NCI-H345 treated with DMSO at 0.1 percent for 48 hours (cell line): ENCODE results near the gene LRRC8E.
"Not testable (repeated sequence)": the region's sequence is repeated elsewhere in the genome, so short reads cannot be mapped to it uniquely, and the experiment has no call there.

ENCODE experiments used
- DNase-seq: peaks from one replicate; lab custom pipeline; 2025; ENCODE audit not compliant: unreplicated experiment; lab: John Stamatoyannopoulos, UW

Gene LRRC8E

DNA sequence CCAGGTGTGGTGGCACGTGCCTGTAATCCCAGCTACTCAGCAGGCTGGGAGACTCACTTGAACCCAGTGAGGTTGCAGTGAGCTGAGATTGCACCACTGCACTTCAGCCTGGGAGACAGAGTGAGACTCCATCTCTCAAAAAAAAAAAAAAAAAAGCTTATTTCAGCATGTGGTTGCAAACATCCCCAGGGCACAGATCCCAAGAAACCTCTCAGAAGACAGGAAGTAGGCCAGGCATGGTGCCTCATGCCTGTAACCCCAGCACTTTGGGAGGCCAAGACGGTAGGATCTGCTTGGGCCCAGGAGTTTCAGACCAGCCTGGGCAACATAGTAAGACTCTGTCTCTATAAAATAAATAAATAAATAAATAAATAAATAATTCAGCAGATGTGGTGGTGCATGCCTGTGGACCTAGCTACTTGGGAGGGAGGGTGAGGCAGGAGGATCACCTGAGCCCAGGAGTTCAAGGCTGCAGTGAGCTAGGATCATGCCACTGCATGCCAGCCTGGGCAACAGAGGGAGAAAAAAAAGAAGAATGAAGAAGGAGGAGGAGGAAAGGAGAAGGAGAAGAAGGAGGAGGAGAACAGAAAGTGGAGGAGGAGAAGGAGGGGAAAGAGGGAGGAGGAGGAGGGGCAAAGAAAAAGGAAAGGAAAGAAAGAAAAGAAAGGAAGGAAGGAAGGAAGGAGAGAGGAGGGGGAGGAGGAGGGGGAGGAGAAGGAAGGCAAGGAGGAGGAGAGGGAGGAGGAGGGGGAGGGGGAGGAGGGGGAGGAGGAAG lies 4.3 kb upstream of the LRRC8E start:
- DNase-seq = no peak

DNA sequence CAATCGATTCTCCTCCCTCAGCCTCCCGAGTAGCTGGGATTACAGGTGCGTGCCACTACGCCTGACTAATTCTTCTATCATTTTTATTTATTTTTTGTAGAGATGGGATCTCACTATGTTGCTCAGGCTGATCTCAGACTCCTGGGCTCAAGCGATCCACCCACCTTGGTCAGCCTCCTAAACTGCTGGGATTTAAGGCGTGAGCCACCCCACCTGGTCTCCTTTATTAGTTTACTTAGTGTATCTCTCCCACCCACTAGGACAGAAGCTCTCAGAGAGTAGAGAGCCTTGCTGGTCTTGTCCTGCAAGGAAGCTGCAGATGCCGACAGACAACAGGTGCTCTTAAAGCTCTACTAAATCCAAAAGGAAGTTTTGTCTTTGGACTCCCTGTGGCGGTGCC lies 2.5 kb upstream of the LRRC8E start:
- DNase-seq = no peak

DNA sequence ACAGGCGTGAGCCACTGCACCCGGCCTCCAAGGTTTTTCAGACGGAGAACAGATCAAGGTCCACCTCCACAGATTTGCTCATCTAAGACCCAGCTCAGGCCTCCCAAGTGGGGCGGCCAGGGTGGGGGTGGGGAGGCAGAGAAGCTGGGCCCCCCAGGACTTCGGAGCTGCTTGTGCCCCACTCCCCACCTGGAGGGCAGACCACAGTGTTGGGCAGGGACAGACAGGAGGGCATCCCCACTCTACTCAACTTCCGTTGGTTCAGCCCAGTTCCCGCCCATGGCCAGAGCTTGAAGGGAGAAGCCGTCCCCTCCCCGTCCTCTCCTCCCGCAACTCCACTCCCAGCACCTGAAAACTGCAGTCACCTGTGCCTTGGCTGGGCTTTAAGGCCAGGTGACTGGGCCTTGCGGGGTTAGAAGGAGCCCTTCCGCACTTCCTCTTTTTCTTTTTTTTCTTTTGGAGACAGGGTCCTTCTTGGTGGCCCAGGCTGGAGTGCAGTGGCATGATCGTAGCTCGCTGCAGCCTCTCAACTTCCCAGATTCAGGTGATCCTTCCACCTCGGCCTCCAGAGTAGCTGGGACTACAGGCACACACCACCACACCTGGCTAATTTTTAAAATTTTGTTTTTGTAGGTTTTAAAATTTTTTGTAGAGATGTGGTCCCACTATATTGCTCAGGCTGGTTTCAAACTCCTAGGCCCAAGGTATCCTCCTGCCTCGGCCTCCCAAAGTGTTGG lies 734 bp upstream of the LRRC8E start:
- no peak for DNase-seq

DNA sequence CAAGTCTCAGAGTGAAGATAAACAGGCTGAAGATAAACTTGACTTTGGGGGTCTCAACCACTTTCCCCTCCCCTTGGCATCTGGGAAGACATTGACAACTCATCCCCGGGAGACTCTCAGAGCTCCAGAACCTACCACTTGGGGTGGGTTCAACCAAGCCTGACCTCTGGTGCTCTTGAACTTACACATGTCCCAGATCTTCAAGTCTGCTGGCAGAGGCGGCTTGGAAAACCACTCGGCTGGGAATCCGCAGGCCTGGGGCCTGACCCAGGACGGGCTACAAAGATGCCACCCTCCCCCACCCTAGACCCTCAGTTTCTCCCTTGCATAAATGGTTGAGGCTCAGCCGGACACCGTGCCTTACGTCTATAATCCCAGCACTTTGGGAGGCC lies 512 bp downstream of the LRRC8E start:
- DNase-seq = no peak

DNA sequence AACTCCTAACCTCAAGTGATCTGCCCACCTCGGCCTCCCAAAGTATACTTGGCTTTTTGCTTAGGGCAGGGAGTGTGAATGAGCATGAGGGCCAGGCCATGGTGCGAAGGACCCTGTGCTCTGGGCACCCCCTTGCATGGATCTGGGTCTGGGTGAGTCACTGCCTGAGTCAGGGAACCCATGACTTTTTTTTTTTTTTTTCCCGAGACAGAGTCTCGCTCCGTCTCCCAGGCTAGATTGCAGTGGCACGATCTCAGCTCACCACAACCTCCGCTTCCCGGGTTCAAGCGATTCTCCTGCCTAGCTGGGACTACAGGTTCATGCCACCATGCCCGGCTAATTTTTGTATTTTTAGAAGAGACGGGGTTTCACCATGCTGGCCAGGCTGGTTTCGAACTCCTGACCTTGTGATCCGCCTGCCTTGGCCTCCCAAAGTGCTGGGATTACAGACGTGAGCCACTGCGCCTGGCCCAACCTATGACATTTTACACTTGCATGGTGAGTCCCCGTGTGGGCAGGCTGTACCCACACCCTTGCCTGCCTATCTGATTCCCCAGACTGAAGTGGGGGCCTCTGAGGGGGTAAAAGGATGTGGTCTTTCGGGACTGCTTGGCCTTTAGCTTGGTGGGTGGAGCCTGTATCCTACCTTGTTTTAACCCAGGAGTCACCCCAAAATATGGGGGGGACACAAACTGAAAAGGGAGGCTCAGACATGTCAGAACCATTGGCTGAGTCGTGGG lies 5.2 kb downstream of the LRRC8E start:
- not testable (repeated sequence) for DNase-seq

DNA sequence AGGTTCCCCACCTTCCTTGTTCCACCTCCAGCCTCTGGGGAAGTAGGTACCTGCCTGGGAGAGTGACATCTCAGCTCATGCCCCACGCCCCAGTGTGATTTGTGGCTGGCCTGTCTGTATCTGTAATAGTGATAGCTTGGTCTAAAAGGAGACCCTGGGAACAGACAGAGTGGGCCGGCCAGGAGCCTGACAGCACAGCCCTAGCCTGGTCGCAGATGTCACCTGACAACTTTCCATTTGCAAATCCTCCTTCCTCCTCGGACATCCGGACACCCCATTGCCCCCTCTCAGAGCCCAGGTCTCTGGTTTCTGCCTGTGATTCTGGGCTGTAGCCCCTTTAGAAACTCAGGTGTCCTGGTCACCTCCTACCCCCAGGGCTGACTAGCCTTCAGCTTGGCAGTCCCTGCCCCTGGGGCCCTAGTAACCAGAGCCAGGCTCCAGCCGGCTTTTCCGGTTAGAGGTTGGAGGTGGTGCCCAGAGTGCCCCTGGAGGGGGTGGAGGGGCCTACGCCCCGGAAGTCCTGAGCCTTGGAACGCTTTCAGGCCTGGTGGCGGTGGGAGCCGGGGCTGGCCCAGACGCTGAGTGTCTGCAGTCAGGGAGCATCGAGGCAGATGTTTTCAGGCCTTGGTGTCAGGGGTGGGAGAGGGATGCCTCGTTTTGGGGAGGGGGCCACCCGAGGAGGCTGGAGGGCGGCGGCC lies 6.5 kb downstream of the LRRC8E start:
- DNase-seq = no peak

DNA sequence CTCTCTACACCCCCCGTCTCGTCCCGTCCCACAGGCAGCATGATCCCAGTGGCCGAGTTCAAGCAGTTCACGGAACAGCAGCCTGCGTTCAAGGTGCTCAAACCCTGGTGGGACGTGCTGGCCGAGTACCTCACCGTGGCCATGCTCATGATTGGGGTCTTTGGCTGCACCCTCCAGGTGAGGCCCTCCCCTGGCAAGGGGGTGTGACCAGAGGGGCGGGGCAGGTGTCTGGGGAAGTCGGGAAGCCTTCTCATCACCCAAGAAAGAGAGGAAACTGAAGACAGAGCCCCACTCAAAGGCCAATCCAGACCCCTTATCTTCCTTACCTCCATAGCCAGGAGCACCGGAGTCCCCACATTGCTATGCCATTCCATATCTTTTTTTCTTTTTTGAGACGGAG lies 7.3 kb downstream of the LRRC8E start:
- DNase-seq = no peak

DNA sequence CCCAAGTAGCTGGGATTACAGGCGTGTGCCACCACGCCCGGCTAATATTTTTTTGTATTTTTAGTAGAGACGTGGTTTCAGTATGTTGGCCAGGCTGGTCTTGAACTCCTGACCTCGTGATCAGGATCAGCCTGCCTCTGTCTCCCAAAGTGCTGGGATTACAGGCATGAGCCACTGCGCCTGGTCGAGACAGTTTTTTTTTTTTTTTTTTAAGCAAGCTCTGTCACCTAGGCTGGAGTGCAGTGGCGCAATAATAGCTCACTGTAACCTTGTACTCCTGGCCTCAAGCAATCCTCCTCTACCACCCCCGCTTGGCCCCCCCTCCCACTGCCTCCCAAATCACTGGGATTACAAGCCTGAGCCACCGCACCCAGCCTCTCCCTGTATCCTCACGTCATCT lies 9.0 kb downstream of the LRRC8E start:
- no peak for DNase-seq

DNA sequence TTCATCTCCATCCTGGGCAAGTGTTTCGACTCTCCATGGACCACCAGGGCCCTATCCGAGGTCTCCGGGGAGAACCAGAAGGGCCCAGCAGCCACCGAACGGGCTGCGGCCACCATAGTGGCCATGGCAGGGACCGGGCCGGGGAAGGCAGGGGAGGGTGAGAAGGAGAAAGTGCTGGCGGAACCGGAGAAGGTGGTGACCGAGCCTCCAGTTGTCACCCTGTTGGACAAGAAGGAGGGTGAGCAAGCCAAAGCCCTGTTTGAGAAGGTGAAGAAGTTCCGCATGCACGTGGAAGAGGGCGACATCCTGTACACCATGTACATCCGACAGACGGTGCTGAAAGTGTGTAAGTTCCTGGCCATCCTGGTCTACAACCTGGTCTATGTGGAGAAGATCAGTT lies 10.7 kb downstream of the LRRC8E start:
- no peak for DNase-seq

DNA sequence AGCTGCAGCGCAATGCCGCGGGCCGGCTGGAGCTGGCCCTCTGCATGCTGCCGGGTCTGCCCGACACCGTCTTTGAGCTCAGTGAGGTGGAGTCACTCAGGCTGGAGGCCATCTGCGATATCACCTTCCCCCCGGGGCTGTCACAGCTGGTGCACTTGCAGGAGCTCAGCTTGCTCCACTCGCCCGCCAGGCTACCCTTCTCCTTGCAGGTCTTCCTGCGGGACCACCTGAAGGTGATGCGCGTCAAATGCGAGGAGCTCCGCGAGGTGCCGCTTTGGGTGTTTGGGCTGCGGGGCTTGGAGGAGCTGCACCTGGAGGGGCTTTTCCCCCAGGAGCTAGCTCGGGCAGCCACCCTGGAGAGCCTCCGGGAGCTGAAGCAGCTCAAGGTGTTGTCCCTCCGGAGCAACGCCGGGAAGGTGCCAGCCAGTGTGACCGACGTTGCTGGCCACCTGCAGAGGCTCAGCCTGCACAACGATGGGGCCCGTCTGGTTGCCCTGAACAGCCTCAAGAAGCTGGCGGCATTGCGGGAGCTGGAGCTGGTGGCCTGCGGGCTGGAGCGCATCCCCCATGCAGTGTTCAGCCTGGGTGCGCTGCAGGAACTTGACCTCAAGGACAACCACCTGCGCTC lies 11.6 kb downstream of the LRRC8E start:
- DNase-seq = no peak

DNA sequence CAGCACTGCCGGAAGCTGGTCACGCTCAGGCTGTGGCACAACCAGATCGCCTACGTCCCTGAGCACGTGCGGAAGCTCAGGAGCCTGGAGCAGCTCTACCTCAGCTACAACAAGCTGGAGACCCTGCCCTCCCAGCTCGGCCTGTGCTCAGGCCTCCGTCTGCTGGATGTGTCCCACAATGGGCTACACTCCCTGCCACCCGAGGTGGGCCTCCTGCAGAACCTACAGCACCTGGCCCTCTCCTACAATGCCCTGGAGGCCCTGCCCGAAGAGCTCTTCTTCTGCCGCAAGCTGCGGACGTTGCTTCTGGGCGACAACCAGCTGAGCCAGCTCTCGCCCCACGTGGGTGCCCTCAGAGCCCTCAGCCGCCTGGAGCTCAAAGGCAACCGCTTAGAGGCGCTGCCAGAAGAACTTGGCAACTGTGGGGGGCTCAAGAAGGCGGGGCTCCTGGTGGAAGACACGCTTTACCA lies 12.1 kb downstream of the LRRC8E start:
- DNase-seq = no peak

DNA sequence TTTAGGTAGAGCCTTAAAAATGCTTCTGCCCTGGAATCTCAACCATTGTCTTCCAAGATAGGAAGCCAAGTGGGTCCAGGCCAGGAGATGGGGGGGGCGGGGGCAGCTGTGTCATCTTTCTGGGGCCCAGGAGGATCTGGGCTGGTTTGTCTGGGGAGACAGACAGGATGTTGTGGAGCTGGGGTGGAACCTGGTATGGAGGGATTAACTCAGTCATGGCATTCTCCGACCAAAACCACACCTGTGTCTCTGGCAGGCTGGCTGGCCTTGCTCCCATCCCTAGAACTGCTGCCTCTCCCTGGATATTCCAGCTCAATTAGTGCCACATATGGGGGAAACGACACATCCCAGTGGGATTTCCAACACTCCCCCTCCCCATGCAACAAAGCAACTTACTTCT lies 12.6 kb downstream of the LRRC8E start:
- DNase-seq = no peak

DNA sequence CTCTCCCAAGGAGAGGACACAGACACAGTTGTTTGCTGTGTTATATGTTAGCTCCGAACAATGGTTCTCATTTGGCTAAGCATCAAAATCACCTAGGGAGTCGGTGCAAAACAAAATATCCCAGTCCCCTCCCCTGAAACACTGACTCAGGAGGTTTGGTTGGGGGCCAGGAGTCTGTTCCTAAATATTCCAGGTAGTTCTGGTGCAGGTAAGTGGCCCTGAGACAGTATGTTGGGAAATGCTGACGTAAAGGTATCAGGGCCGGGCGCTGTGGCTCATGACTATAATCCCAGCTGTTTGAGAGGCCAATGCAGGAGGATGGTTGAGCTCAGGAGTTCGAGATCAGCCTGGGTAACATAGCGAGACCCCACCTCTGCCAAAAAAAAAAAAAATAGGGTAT lies 13.0 kb downstream of the LRRC8E start:
- no peak for DNase-seq

DNA sequence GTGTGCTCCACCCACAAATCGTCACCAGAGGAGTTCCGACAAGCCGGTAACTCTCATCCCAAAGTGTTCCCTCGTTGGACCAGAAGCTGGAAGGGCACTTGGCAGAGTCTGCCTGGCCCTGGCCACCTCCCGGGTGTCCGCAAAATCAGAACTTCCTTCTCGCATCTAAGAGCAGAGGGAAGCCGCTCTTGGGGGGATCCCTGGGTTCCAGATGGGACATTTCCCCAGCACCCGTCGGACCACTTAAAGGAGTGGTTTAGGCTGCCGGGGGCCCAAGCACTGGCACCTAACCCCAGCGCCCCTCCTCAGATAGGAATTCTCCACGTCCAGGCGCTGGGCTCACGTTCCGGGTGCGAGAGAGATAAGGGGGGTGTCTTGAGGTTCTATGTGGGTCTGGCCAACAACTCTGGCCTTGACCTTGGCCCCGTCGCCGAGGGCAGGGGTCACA lies 14.5 kb downstream of the LRRC8E start:
- DNase-seq = no peak

DNA sequence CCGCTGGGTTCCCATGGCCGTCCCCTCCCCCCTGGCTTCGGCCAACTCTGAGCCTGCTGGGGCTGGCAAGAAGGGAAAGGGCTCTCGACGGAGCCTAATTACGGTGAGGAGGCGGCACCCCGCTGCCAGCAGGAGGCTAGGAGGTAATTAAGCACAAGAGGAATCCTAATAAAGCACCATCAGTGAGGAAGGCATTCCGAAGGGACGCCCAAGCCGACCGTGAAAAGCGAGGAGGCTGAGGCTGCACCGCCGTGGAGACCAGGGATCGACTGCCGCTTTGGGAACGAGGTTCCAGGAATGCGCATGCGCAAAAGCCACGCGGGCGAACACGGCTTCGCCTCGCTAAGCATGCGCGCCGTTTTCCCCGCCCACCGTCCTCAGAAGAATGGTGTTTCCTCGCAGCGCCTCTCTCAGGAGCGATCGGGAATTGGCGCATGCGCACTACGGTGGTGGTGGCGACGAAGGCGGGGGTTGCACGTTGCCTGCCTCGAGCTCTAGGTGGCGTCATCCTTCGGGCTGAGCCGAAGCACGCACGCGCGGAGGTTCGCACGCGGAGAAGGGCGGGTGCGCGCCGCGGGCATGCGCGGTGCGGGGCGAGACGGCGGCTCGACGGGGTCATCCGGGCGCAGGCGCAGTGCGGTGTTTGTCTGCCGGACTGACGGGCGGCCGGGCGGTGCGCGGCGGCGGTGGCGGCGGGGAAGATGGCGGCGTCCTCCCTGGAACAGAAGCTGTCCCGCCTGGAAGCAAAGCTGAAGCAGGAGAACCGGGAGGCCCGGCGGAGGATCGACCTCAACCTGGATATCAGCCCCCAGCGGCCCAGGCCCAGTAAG lies 15.1 kb downstream of the LRRC8E start, which contains the start of gene MAP2K7:
MAP2K7 (plus strand) TSS at position 634 of the 830 bp plus-strand sequence; CDS start at position 702, 68 bp downstream.
- DNase-seq = peak; percentile 98

DNA sequence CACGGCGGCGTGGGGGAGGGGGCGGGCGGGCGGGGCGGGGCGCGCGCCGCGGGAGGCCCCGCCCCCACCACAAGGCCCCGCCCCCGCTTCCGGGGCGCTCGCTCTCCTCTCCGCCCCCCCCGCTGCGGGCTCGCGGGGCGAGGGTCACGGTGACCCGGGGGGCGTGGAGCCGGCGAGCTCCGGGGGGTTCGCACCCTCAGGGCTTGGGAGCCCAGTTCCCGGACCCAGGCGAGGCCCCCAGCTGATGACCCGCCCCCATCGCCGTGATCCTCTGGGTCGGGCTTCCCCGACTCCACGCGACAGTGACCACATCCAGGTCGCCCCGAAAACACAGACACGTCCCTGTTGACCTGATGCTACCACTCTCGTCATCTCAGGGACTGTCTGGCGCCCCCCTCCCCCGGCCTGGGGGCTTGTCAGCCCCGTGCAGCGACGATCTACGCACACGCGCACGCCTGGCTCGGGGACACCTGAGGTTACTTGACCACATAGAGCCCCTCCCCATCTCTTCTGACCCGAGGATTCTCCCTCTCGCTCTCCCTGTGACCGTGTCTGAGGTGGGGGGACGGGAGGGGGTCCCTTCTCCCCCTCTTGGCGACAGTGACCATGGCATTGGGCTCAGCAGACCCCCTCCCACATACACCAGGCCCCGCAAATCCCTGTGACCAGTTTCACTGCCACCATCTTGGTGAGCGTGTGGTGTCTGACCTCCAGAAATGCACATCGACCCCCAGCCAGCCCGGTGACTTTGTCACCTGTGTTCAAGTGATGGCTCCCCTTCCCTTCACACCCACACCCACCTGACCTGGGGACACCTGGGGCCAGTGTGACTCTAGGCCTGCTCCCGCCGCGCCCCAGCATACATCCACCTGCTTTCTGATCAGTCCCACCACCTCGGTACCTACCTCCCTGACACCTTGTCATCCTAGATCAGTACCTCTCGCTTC lies 16.0 kb downstream of the LRRC8E start:
- no peak for DNase-seq

DNA sequence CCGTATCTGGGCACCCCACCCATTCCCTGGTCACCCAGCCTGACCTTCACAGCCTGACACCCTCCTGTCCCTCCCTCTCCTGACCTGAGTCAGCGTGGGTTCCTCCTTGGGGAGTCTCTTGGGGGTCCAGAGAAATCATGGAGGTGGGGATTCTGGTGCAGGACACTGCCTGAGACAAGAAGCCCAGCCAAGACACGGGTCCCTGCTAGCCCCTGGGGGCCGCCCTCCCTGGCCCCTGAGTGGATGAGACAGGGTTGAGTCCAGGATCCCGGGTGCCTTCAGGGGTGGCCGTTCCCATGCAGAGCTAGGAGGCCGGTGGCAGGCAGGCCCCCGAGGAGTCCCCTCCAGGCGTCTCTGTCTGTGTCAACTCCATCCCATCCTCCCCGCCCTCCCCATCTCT lies 17.0 kb downstream of the LRRC8E start:
- no peak for DNase-seq

DNA sequence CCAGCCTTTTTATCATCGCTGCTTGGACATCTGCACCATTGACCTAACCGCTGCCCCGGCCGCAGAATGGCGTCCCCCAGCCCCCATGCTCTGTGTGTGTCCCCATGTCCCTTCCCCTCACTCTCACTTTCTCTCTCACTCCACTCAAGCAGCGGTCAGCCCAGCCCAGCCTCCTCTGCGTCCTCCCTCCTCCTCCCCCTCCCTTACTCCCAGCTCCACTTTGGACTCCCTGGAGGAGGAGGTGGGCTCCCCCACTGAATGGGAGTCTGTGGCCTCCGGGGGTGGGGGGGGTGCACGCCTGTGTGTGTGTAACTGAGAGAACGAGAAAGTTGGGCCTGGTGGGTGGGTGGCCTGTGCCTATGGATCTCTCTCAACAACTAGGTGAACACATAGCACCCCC lies 17.5 kb downstream of the LRRC8E start:
- DNase-seq = no peak

DNA sequence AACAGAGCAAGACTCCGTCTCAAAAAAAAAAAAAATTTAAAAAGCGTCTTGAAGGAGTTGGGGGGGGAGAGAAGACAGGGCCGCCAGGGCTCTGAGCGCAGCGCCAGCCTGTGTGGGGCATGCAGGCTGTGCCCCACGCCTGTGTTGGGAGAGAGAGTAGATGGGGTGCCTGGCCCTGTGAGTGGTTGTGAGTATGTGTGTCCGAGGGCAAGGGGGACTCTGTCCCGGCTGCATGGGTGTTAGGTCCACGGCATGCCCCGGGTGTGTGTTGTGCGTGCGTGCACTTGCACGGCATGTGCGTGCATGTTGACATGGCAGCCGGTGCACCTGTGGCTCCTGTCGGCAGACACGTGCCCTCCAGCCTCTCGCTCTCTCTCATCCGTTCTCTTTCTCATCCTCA lies 18.8 kb downstream of the LRRC8E start:
- DNase-seq = no peak
